ENCODE data around the gene SMIM14.

The SMIM14 gene

DNA sequence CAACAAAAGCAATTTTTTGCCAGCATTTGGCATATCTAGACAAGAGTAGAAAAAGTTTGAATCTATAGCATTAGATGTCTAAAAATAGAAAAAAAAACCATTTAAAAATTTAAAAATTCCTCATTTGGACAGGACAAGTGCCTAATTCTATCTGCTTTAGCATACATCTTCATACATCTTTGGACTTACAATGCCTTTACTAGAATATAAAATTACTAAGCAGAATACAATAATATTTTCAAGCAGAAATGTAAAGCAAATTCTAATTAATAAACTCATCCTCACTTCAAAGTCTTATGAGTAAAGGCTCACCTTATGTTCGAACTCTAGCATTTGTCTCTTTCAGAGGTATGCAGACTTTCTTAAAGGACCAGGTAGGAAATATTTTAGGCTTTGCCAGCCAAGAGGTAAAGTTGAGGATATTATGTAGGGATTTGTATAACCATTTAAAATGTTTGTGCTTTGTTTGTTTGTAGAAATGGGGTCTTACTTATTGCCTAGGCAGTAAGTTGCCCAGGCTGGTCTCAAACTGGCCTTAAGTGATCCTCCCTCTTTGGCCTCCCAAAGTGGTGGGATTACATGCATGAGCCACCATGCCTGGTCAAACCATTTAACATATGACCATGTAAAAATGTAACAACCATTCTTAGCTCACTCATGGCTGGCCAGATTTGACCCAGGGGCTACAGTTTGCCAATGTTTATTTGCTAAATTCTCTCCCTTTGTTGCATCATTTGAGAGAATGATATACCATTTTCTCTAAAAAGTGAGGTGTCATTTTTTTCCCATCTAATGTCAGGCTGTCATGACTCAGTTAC is 140.5 kb downstream of the SMIM14 start:
- DNase-seq (ENCODE audit: low read depth): no peak
